ENCODE measurements around the gene CCDC141.

GRCh38 chr2:178884440-178884839 is 165.5 kb downstream of the CCDC141 start:
- TF ChIP-seq, protein P1, sequence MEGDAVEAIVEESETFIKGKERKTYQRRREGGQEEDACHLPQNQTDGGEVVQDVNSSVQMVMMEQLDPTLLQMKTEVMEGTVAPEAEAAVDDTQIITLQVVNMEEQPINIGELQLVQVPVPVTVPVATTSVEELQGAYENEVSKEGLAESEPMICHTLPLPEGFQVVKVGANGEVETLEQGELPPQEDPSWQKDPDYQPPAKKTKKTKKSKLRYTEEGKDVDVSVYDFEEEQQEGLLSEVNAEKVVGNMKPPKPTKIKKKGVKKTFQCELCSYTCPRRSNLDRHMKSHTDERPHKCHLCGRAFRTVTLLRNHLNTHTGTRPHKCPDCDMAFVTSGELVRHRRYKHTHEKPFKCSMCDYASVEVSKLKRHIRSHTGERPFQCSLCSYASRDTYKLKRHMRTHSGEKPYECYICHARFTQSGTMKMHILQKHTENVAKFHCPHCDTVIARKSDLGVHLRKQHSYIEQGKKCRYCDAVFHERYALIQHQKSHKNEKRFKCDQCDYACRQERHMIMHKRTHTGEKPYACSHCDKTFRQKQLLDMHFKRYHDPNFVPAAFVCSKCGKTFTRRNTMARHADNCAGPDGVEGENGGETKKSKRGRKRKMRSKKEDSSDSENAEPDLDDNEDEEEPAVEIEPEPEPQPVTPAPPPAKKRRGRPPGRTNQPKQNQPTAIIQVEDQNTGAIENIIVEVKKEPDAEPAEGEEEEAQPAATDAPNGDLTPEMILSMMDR (IDR thresholded peaks at IDR 0.05): no peak
- TF ChIP-seq POLR2A (IDR thresholded peaks at IDR 0.05): no peak
